Nasal cavity respiratory epithelium epithelial cell of viscerocranial mucosa (primary cell): Measurements from ENCODE around the gene B4GALT2. TPM values are rescaled to one million over a fixed set of nuclear protein-coding genes. Genes with fewer than 3 reads are reported as not detected.

ENCODE experiments used
- total RNA-seq: library from RNA; depleted of rRNA; stranded (reverse); fragments of >200 nt; gene quantifications from 2 replicates; pipeline ENCODE4 v1.2.3, GENCODE V29; 2014

B4GALT2 gene, protein sequence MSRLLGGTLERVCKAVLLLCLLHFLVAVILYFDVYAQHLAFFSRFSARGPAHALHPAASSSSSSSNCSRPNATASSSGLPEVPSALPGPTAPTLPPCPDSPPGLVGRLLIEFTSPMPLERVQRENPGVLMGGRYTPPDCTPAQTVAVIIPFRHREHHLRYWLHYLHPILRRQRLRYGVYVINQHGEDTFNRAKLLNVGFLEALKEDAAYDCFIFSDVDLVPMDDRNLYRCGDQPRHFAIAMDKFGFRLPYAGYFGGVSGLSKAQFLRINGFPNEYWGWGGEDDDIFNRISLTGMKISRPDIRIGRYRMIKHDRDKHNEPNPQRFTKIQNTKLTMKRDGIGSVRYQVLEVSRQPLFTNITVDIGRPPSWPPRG
- 62.4 and 64.9 TPM in 2 replicates for total RNA-seq

DNA sequence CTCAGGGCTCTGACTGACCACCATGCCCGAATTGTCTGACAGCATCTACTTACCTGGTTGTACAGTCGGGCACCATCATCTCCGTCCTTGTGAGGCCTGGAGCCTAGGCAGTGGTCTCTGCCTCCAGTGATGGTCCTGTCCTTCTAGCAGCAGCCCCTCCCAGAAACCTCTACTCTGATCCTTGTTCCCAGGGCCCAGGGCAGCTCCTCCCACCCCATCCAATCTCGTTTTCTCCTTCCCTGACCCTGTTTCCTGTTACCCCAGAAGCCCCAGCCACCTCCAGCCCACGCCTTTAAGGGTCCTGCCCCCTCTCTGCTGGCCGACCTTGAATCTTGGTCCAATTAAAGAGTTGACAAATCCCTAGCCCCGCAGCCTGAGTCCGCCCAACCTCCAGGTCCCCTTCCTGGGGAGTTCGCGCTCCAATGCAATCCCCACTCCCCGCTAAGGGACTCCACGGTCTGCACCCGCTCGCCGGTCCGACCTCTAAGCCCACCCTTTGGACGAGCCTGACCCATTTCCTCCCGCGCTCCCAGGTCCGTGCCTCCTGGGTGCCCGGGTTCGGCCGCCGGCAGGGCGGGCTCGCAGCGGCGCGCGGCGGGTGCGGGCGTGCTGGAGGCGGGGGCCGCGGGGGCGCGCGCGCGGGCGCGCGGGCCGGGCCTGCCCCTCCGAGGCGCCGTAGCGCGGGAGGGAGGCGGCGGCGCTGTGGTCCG, at the start of gene B4GALT2:
Gene B4GALT2, plus strand, starts transcription at position 660 of the 710 bp plus-strand sequence. CDS start 1,951 bp downstream, outside the sequence.

DNA sequence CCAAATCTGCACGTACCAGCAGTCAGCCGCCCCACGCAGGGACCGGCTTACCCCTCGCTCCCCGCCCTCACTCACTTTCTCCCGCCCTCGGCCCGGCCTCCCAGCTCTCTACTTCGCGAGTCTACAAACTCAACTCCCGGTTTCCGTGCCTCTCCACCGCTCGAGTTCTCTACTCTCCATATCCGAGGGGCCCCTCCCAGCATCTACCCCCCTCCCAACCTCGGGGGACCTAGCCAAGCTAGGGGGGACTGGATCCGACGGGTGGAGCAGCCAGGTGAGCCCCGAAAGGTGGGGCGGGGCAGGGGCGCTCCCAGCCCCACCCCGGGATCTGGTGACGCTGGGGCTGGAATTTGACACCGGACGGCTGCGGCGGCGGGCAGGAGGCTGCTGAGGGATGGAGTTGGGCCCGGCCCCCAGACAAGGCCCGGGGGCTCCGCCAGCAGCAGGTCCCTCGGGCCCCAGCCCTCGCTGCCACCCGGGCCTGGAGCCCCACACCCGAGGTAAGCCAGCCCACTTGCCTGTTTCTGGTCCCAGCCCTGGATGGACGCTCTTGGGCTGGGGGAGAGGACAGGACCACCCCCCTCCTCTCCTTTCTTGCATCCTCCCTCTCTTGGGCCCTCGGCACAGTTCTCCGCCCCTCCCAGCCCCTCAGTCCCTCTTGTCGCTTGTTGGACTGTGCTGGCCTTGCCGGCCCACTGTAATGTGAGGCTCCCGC, 45.5 kb upstream of the B4GALT2 start, which contains the start of gene ARTN:
Gene ARTN, plus strand, starts transcription at position 416 of the 715 bp plus-strand sequence. CDS start 1,856 bp downstream, outside the sequence.

DNA sequence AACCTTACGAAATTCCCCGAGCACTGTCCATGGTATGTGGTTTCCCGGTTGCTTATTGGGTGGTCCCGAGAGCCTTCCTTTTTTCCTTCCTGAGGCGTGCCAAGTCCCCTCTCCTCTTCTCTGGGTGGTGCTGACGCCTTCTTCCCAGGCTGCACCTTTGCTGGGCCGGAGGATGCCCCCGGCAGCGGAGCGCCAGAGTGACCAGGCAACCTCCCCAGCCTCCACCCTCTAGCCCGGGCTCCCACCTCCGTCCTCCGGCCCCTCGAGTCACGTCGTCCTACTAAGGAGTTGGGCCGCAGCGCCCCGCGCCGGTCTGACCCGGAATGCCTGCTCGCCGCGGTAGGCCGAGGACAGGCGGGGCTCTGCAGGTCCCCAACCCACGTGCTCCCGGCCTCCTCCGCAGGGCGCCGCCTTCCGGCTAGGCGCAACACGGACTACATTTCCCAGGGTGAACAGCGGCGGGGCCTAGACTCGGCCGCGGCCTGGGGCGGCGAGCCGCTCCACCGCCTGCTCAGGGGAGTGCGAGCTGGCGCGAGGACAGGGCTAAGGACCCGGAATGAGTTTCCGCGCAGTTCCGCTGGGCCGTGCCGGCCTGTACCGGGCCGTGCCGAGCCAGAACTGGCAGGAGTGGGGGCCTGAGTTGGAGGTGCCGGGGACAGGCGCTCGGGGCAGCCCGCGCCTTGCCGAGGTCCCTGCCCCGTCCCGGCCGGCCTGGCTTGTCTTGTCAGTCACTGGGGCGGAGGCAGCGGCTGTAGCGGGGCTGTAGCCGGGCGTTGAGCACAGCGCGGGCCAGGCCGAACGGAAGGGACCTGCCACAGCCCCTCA, 32.6 kb upstream of the B4GALT2 start, which contains the start of gene IPO13:
Gene IPO13, plus strand, starts transcription at position 715 of the 825 bp plus-strand sequence. CDS start 651 bp downstream, outside the sequence.

DNA sequence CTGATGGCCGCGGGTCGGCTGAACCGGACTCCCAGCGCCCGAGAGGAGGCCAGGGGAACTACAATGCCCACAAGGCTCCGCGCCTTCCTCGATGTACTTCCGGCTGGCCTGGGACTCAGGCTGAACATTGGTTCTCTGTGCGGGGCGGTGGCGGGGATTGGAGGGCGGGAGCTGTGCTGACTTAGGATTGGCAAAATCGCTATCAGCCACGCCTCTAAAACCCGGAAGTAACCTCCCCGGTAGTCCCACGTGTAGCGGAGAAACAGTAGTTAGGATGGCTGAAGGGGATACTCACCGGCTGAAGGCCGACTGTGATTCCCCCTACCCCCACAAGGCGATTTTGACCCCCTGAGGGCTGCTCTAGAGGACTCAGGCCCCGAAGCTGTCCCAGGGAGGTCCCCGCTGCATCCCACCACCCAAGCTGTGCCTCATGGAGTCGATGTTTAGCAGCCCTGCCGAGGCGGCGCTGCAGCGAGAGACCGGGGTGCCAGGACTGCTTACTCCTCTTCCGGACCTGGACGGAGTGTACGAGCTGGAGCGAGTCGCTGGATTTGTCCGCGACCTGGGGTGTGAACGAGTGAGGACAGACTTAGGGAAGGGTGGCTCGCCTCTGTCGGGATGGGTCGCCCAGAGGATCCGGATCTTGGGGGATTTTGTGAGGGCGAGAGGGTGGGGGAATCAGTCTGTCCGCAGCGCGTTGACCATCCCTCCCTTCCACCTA, 9.1 kb upstream of the B4GALT2 start, which contains the start of gene DPH2:
Gene DPH2, plus strand, starts transcription at position 265 of the 721 bp plus-strand sequence. Its CDS starts 166 bp downstream, at position 431.

DNA sequence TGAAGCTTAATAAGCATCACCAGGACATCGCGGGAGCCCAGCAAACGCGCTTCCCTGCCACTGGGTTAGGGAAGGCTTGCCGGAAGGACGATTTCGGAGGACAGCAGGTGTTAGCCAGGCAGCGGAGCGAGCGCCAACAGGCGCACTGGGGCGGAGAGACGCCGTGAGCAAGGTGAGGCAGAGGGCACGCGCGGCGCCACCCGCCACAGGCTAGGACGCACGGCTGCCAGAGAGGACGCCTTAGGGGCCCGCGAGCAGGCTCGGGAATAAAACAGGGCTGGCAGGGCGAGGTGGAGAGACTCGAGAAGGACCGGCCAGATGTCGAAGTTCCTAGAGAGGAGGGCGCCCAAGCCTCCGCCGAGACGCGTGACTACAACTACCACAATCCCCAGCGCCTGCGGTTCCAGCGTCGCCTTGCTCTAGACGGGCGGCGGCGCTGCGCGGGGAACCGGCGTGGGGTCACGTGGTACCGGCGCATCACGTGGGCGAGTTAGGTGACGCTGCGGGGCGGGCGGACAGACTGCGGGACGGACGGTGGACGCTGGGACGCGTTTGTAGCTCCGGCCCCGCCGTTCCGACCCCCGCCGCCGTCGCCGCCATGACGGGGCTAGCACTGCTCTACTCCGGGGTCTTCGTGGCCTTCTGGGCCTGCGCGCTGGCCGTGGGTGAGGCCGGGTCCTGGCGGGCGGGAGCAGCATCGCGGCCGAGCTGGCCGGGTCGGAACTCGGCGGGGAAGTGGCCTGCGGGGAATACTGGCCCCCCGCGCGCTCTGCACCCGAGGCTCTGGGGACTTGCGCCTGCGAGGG, 4.4 kb upstream of the B4GALT2 start, which contains the start of gene ATP6V0B:
Gene ATP6V0B, plus strand, starts transcription at position 518 of the 806 bp plus-strand sequence. Its CDS starts 81 bp downstream, at position 599.

DNA sequence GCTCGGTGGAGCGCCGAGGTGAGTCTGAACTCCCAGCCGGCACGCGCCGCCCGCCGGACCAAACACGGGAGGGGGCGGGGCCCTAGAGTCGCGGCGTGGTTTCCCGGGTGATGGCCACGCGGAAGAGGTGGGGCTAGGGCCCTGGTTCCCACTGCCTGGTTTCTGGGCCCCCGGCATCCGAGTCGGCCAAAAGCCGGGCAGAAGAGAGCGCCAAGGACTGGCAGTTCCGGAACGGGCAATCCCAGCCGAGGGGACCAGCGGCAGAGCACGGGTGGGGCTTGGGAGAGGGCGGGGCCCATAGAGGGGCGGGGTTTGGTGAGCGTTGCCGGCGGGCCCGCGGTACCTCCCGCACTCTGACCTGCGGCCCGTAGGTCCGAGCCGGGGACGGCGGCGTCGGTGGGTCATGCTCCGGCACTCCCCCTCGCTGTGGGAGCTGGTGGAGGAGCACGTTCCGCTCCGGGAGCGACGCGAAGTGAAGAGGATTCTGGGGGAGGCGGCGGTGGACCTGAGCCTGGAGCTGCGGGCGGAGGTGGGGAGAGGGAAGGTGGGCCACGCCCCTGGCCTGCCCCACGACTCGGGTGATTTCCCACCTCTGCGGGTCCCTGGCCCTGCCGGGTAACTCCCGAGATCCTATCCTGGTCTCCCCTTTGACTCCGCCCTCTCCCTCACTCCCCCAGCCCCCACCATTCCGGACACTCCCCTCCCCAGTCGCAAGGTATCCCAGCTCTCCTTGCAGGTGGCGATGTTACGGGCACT, 12.6 kb downstream of the B4GALT2 start, which contains the start of gene CCDC24:
Gene CCDC24, plus strand, starts transcription at position 124 of the 756 bp plus-strand sequence. Its CDS starts 280 bp downstream, at position 404.

DNA sequence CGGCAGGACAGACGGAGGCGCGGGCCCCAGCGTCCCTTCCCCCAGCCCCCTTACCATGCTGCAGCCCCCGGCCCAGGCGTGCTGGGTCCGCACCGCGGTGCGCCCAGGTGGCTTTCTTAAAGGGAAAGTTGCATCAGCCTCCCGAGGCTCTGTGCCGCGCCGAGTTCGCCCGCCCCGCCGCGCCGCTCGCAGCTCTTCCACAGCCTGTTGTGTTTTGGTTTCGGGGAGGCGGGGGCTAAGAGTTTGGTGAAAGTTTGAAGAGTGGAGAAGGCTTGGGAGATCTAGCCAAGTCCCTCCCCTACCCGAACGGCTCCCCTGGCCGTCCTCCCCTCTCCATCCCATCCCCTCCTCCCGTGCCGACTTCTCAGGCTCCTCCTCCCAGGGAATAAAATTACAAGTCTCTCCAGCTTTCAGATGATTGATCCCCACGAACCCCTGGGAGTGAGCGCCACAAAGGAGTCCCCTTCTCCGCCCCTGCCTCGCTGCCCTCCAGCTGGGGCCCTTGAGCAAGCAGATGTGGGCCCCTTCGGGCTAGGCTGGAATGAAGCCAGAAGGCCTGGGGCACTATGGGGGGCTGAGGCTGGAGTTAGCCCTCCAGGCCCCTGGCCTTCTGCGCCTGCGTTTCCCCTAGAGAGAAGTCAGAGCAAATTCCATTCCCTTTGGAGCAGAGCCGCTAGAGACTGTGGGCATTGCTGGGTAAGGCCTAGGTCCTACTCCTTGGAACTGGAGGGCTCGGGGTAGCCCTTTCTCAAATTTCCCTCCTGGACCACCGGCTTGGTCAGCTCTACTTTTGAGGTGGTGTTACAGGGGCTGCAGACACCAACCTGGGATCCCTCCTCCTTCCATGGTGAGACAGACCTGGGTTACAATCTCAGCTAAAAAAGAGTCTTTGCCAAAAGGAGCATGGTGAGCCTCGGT, 52.5 kb downstream of the B4GALT2 start, which contains the start of gene SLC6A9:
Gene SLC6A9, minus strand, starts transcription at position 211 of the 918 bp plus-strand sequence. CDS start 7,185 bp downstream, outside the sequence.

Other genes with a start within 250 kb of the B4GALT2 start
- gene ARTN, start 45.4 kb upstream of the B4GALT2 start, total RNA-seq, result 24.5 and 28.7 TPM in 2 replicates
- 18.8 and 53.6 TPM in 2 replicates for gene IPO13, start 32.3 kb upstream of the B4GALT2 start, total RNA-seq
- gene DPH2, start 9.2 kb upstream of the B4GALT2 start, total RNA-seq, result 31.4 and 39.6 TPM in 2 replicates
- 122 and 311 TPM in 2 replicates for gene ATP6V0B, start 4.2 kb upstream of the B4GALT2 start, total RNA-seq
- 2.4 and 4.0 TPM in 2 replicates for gene CCDC24, start 12.4 kb downstream of the B4GALT2 start, total RNA-seq
- 35.5 and 57.6 TPM in 2 replicates for gene SLC6A9, start 52.3 kb downstream of the B4GALT2 start, total RNA-seq
- gene KLF17, start 139.6 kb downstream of the B4GALT2 start, total RNA-seq, result not detected in 2 replicates
- not detected in 2 replicates for gene KLF18, start 162.4 kb downstream of the B4GALT2 start, total RNA-seq
- gene DMAP1, start 234.3 kb downstream of the B4GALT2 start, total RNA-seq, result 17.2 and 17.8 TPM in 2 replicates